Ovary (tissue), 9 donors: Measurements from ENCODE around the gene IFITM10. TPM values are rescaled to one million over a fixed set of nuclear protein-coding genes. Genes with fewer than 3 reads are reported as not detected.

Experiments
- DNase-seq, 5 donors: peaks; one replicate each; pipeline ENCODE4 v3.0.0-alpha.2; 2019 to 2020
- H3K27ac ChIP-seq, 2 donors: fragments of 200-600 bp; one replicate each; pipeline versions ENCODE4 v1.5.1 to v1.8.0; 2019 to 2022
- H3K27me3 ChIP-seq: fragments of 200-600 bp; one replicate; pipeline ENCODE4 v1.8.0; 2022
- H3K36me3 ChIP-seq: fragments of 200-600 bp; sonication (generic); one replicate; pipeline ENCODE4 v1.5.1; 2019
- H3K4me1 ChIP-seq: one replicate; pipeline ENCODE4 v1.8.1; 2013; ENCODE audit warnings: mild to moderate bottlenecking, moderate library complexity; ENCODE audit not compliant: insufficient read depth
- H3K4me3 ChIP-seq: fragments of 200-600 bp; sonication (generic); one replicate; pipeline ENCODE4 v1.5.1; 2017
- H3K9me3 ChIP-seq, 2 donors: fragments of 200-600 bp in 1 of 2; sonication (generic) in 1 of 2; one replicate each; pipeline versions ENCODE4 v1.5.1 to v1.8.1; 2013 to 2019; ENCODE audit warnings: mild to moderate bottlenecking in 1 of 2, moderate library complexity in 1 of 2
- EP300 ChIP-seq: sonication (generic); formaldehyde crosslinking; IDR thresholded peaks from one replicate; pipeline ENCODE4 v1.6.1; 2017; ENCODE audit warnings: antibody characterized with exemption
- POLR2A ChIP-seq: fragments of 450-650 bp; IDR thresholded peaks from one replicate; pipeline ENCODE4 v1.6.1; 2017; ENCODE audit warnings: antibody characterized with exemption, mild to moderate bottlenecking, moderate library complexity
- WGBS, 3 donors: extraction: QIAGEN DNeasy Blood & Tissue Kit in 1 of 3; methylation state at CpG; one replicate each; pipeline versions ENCODE4 v1.1.5 to v1.1.7; 2013 to 2017; 5-methylcytosine and 5-hydroxymethylcytosine counted together
- intact Hi-C, 4 donors: fragments of 100-400 bp; cut with DNase I; formaldehyde crosslinking; loops; one replicate each; pipeline versions ENCODE4 v1.11.0 to v1.15.1; 2022 to 2023
- polyA plus RNA-seq, 2 donors: library from polyadenylated mRNA; stranded (reverse); fragments of 200-250 nt in 1 of 2; fragments of 350-450 nt in 1 of 2; fragmentation: Illumina TruSeq in 1 of 2; extraction: RNeasy Lipid Tissue Mini Kit (QIAGEN cat#74804) in 1 of 2; gene quantifications; one replicate each; pipeline ENCODE4 v1.2.3, GENCODE V29; 2013 to 2014
- total RNA-seq, 7 donors: library from RNA; depleted of rRNA in 2 of 7; stranded (reverse); fragments of >200 nt in 2 of 7; fragmentation: NEBNext Ultra II Directional in 3 of 7; extraction: Animal tissue kit (Norgen Biotek cat#: 25700) in 3 of 7; gene quantifications; one replicate each; pipeline versions ENCODE4 v1.1.0 to v1.2.4, GENCODE V29; 2016 to 2023
- TF ChIP-seq, protein P1 (sequence below), 3 donors: fragments of 450-650 bp in 2 of 3; fragments of 200-600 bp in 1 of 3; IDR thresholded peaks; one replicate each; pipeline versions ENCODE4 v1.5.1 to v1.8.0; 2016 to 2022; ENCODE audit warnings: antibody characterized with exemption in 3 of 3, mild to moderate bottlenecking in 1 of 3
- donor health status: DM: no; HTN: no; CAD: no; lungs with moderate emphysema.
- donor health status: DM: no; HTN: no; CAD: no.
- donor health status: Bipolar disorder and iron deficiency.
- donor health status: DM: yes; HTN: yes; CAD: no.
- donor health status: DM: no; HTN: no; CAD: no.
- donor health status: DM: yes; HTN: yes; CAD: no.

IFITM10 gene
- total and polyA plus RNA-seq, 9 donors, result 0.15 to 3.6 (median 0.97) TPM

DNA sequence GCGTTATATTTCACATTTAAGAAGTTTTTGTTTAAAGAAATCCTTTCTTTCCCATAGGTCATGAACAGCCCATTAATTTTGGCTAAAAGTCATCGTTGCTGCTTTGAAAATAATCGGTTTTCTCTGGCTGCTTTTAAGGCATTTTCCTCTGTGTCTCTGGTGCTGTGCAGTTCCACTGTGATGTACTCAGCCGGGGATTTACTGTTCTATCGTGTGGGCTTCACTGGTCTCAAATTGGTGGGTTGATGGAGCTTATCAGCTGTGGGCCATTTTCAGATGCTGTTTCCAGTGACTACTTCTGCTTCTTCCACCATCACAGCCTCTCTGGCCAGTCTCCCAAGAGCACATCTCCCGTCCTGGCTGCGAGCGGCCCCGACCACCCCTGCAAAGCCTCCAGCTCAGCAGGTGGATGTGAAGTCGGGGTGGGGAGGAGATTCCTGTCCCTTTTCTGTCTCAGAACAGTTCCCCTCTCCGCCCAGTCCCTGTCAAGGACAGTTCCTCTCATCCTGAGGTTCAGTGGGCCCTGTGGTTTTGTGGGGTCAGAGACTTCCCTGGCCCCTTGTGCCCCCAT lies 20.3 kb downstream of the IFITM10 start:
- 34 to 41% (median 41%) methylated on average over 11 of the region's 11 CpGs for WGBS, 3 donors
- Histone ChIP-seq H3K9me3 (no peaks in the 10 kb centered on the region), H3K4me3 (no peak overlapping the region), H3K4me1 (no peaks in the 10 kb centered on the region), H3K27me3 (no peaks in the 10 kb centered on the region), H3K36me3 (no peaks in the 10 kb centered on the region), H3K27ac (no peak overlapping the region)
- TF ChIP-seq, protein P1, sequence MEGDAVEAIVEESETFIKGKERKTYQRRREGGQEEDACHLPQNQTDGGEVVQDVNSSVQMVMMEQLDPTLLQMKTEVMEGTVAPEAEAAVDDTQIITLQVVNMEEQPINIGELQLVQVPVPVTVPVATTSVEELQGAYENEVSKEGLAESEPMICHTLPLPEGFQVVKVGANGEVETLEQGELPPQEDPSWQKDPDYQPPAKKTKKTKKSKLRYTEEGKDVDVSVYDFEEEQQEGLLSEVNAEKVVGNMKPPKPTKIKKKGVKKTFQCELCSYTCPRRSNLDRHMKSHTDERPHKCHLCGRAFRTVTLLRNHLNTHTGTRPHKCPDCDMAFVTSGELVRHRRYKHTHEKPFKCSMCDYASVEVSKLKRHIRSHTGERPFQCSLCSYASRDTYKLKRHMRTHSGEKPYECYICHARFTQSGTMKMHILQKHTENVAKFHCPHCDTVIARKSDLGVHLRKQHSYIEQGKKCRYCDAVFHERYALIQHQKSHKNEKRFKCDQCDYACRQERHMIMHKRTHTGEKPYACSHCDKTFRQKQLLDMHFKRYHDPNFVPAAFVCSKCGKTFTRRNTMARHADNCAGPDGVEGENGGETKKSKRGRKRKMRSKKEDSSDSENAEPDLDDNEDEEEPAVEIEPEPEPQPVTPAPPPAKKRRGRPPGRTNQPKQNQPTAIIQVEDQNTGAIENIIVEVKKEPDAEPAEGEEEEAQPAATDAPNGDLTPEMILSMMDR (IDR thresholded peaks at IDR 0.05), result no peak
- TF ChIP-seq EP300 (no peak), POLR2A (no peak)
- intact Hi-C loops, result loop anchor here in 1 of 4 donors (10.0 kb wide), 1 partner anchor 55 kb away; no protein-coding TSS in a partner anchor
- DNase-seq, result no peak

DNA sequence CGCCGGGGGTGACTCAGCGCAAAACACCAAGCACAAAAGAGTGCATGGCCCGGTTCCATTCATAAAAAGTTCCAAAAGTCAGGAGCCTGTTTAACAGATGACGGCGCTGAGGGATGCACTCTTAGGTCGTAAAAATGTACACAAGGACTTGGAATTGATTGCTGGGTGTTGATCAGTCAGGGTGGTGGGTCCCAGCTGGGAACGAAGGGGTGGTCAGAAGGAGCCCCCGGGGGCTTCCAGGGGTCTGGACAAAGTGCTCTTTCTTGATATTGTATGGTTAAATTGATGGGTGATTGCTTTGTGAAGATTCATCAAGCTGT lies 20.7 kb downstream of the IFITM10 start:
- intact Hi-C loops, result loop anchor here in 1 of 4 donors (10.0 kb wide), 1 partner anchor 55 kb away; no protein-coding TSS in a partner anchor
- no peaks in the 10 kb centered on the region for H3K36me3 ChIP-seq
- H3K9me3 ChIP-seq, result no peaks in the 10 kb centered on the region
- TF ChIP-seq, protein P1 (IDR thresholded peaks at IDR 0.05), result no peak
- H3K27ac ChIP-seq, result no peak overlapping the region
- H3K4me1 ChIP-seq, result no peaks in the 10 kb centered on the region
- H3K27me3 ChIP-seq, result no peaks in the 10 kb centered on the region
- DNase-seq, result no peak
- WGBS, 3 donors, result 60 to 76% (median 65%) methylated on average over 9 of the region's 9 CpGs
- H3K4me3 ChIP-seq, result no peak overlapping the region

DNA sequence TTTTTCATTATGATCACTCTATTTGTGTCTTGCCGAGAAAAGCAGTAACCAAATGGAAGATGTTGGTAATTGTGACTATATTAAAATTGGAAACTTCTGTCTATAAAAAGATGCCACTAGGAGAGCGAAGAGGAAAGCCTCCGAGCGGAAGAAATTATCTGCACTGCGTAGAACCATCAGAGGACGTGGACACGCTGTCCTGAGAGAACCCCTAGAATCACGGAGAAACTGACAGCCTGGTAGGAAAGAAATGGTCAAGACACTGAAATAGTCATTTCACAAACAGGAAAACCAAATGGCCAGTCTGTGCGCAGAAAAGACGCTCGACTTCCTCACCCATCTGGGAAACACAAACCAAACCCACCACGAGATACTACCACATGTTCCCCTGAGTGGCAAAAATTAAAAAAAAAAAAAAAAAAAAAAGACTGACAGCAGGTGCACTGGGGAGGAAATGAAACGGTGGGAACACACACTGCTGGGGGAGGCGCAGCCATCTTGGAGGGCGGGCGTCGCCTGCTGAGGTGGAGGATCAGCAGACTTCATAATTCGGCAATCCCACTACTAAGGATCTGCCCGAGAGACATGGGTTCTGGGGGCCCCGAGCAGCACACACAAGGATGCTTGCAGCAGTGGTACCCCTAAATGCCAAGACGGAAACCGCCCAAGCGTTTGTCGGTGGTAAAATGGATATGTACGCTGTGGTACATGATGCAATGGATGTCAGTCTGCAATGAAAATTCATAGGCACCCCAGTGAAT lies 21.3 kb downstream of the IFITM10 start:
- intact Hi-C loops, result no loop called here
- WGBS, 3 donors, result 83 to 84% (median 84%) methylated on average over 25 of the region's 25 CpGs
- TF ChIP-seq, protein P1 (IDR thresholded peaks at IDR 0.05), result no peak
- no peak for TF ChIP-seq EP300
- TF ChIP-seq POLR2A, result no peak
- Histone ChIP-seq H3K27me3 (no peaks in the 10 kb centered on the region), H3K27ac (no peak overlapping the region), H3K36me3 (no peaks in the 10 kb centered on the region), H3K9me3 (no peaks in the 10 kb centered on the region), H3K4me3 (no peak overlapping the region), H3K4me1 (no peaks in the 10 kb centered on the region)
- no peak for DNase-seq

DNA sequence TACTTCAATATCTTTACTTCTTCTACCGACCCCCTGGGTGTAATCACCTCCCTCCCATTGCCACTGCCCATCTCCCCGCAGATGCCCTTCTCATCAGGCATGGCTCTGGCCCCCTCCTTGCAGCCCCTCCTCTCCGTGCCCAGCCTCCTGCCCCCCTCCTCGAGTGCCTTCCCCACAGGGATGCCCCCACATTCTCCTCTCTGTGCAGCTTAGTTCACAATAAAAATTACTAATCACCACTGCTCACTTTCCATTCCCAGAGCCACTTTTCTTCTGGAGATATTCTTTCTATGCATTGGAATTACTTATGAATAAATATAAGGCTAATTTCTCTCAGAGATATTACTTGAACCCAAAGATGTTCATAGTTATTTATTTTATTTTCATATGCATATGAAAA lies 22.1 kb downstream of the IFITM10 start:
- WGBS, 3 donors, result 50 to 57% (median 53%) methylated on average over 4 of the region's 4 CpGs
- intact Hi-C loops, result no loop called here
- Histone ChIP-seq H3K27ac (no peak overlapping the region), H3K9me3 (no peaks in the 10 kb centered on the region), H3K36me3 (no peaks in the 10 kb centered on the region), H3K4me3 (no peak overlapping the region), H3K27me3 (no peaks in the 10 kb centered on the region), H3K4me1 (no peaks in the 10 kb centered on the region)
- TF ChIP-seq, protein P1 (IDR thresholded peaks at IDR 0.05), result no peak
- TF ChIP-seq POLR2A, result no peak
- TF ChIP-seq EP300, result no peak
- no peak for DNase-seq
